Panc1 (cell line): ENCODE measurements around the gene DLG2.

Experiments used
- POLR2AphosphoS5 ChIP-seq: IDR thresholded peaks from 2 replicates; pipeline ENCODE4 v1.6.1; 2012; ENCODE audit warnings: mild to moderate bottlenecking, low read depth, low read length, moderate library complexity
- REST ChIP-seq, 2 experiments: IDR thresholded peaks; 2 replicates each; pipeline ENCODE4 v1.6.1; 2011 to 2012; ENCODE audit warnings: low read depth in 2 of 2, control low read depth in 1 of 2, low read length in 1 of 2, mild to moderate bottlenecking in 1 of 2, moderate library complexity in 1 of 2; ENCODE audit not compliant: insufficient read depth in 1 of 2
- SIN3A ChIP-seq: IDR thresholded peaks from 2 replicates; pipeline ENCODE4 v1.6.1; 2012; ENCODE audit warnings: low read depth, mild to moderate bottlenecking, low read length, moderate library complexity, borderline replicate concordance; ENCODE audit not compliant: insufficient read depth
- TCF7L2 ChIP-seq: IDR thresholded peaks from 2 replicates; pipeline ENCODE4 v1.6.1; 2011; ENCODE audit warnings: mild to moderate bottlenecking, low read depth, low read length, inconsistent platforms
- TF ChIP-seq, protein P1 (sequence below): fragments of 450-650 bp; IDR thresholded peaks from 2 replicates; pipeline ENCODE4 v1.5.1; 2017; ENCODE audit warnings: mild to moderate bottlenecking

- TF ChIP-seq, protein P1, sequence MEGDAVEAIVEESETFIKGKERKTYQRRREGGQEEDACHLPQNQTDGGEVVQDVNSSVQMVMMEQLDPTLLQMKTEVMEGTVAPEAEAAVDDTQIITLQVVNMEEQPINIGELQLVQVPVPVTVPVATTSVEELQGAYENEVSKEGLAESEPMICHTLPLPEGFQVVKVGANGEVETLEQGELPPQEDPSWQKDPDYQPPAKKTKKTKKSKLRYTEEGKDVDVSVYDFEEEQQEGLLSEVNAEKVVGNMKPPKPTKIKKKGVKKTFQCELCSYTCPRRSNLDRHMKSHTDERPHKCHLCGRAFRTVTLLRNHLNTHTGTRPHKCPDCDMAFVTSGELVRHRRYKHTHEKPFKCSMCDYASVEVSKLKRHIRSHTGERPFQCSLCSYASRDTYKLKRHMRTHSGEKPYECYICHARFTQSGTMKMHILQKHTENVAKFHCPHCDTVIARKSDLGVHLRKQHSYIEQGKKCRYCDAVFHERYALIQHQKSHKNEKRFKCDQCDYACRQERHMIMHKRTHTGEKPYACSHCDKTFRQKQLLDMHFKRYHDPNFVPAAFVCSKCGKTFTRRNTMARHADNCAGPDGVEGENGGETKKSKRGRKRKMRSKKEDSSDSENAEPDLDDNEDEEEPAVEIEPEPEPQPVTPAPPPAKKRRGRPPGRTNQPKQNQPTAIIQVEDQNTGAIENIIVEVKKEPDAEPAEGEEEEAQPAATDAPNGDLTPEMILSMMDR = no peak
- TF ChIP-seq POLR2AphosphoS5 = no peak
- TF ChIP-seq TCF7L2 = no peak
- no peak for TF ChIP-seq SIN3A
- TF ChIP-seq REST (IDR thresholded peaks at IDR 0.05; ENCODE audit: insufficient read depth in 1 of 2, low read depth in 2 of 2, low read length in 1 of 2) = no peak
Measured at GRCh38 chr11:83918476-83918875, 1708.7 kb downstream of the DLG2 start.
